Measurements from ENCODE around the gene TMEM115.

TMEM115 gene, protein sequence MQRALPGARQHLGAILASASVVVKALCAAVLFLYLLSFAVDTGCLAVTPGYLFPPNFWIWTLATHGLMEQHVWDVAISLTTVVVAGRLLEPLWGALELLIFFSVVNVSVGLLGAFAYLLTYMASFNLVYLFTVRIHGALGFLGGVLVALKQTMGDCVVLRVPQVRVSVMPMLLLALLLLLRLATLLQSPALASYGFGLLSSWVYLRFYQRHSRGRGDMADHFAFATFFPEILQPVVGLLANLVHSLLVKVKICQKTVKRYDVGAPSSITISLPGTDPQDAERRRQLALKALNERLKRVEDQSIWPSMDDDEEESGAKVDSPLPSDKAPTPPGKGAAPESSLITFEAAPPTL

DNA sequence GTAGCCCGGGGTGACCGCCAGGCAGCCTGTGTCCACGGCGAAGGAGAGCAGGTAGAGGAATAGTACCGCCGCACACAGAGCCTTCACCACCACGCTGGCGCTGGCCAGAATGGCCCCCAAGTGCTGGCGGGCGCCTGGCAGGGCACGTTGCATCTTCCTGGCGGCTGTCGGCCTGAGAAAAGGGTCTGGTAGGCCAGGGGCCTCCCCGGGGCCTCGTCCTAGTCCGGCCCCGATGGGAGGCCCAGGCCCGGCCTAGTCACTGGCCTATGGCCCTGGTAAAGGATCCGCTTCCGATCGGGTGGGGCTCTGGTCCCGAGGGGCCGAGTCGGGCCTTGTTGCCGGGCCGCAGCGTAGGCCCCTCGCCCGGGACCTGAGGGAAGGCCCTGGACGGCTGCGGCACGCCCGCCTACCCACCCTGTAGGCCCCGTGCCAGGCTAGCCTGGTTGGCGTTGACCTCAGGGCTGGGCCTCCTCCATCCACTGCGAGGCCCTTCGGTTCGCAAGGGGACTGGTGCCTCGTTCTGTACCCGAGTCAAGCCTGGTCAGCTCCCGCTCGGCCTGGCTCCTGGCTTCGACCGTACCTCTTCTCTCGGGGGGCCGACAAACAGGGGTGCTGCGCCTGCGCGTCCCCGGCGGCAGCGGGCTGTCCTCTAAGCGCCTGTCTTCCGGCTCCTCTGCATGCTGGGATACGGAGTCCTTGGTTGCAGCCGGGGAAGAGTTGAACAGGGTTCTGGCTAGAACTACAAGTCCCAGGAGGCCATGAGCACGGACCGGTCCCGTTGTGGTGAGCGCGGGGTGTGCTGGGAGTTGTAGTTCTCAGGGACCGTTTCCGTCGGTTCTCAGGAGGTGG, at the start of gene TMEM115:
Gene TMEM115 (minus strand): TSS at position 611 of the 849 bp plus-strand sequence. CDS start 458 bp downstream, at position 153.
- peak; percentile 96 for DNase-seq

DNA sequence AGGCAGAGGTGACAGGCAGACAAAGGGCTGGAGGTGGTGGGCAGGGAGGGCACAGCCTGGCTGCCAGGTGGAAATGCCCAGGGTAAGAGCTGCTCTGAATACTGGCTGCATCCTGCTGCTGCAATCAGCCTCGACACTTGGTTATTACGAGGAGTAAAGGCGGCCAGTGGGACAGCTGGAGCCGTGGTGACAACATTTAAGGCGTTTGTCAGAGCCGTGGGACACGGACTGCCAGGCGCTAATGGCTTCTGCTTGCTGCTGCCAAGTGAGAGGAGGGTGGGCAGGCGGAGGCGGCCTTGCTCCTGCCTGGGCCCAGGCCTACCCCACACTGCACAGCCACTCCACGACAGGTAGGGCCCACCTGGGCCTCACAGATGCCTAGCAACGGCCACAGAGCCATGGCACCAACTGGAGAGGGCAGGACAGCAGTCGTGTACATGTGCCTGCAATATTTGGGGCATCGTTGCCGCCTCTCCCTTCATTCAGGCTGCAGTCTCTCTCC, 49.2 kb upstream of the TMEM115 start:
- DNase-seq = no peak

DNA sequence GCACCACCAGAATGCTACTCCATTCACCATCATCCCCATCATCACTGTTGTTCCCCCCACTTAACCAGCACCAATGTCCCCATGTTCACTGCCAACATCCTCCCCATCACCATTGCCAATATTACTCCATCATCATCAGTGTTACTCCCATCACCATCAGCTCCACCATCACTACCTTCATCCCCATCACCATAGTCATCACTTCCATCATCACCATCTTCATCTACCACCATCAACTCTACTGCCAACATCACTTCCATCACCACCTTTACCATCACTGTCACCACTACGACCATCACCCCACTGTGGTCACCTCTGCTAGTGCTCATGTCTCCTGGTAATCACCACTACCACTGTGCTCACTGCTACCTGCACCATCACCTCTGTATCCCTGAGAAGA, 47.2 kb upstream of the TMEM115 start:
- no peak for DNase-seq

- no peak for DNase-seq
These were observed 45.9 kb upstream of the TMEM115 start for GRCh38 chr3:50405249-50405648.

- DNase-seq = peak; percentile 24
These were observed 42.8 kb upstream of the TMEM115 start for GRCh38 chr3:50401978-50402595.

DNA sequence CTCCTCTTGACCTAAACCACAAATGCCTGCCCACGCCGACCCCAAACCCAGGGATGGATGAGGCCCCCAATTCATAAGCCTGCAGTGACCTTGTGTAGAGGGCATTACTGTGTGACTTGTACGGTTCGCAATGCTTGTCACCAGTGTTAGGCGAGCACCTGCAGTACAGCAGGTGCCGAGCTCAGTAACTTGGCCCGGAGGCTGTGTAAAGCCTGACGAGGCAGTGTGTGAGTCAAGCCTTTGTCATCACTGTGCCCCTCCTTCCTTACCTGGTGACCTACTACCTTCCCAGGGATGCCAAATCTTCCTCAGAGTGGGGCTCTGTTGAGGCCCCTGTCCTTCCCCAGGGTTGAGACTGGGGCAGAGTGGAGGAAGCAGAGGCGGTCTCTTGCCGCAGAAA, 37.2 kb upstream of the TMEM115 start:
- peak; percentile 13 for DNase-seq

DNA sequence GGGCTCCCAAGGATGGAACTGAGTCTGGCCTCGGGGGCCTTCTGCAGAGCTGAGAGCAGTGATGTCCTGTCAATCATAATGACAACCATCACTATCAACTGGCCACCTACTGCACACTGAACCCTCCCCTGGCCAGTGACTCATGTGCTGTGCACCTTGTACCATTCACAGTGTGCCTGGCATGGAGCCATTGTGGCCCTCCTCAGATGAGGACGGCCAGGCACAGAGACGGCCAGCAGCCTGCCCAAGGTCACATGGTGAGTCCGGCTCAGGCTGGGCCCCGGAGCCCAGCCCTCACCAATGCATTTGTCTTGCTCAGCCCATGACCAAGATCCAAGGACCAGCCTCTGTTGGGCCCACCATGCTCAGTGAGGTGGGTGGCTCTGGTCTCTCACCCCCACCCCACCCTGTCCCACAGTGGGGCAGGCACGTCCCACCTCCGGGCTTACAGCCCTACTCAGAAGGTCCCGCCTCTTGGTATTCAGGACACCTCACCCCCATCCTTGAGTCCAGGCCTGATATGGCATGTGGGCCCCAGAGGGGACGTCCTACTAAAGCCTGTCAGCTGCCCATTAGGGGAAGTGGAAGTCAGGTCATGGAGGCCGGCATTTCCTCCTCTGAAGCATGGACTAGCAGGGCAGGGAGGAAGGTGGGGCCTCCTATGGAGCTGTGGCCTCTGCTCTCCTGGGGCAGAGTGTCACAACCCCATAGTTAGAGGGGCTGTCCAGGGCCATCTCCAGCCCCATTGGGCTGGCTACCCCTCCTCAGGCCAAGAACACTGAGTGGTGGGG, 35.9 kb upstream of the TMEM115 start:
- DNase-seq = no peak

GRCh38 chr3:50393061-50393460, 33.7 kb upstream of the TMEM115 start:
- DNase-seq = no peak

DNA sequence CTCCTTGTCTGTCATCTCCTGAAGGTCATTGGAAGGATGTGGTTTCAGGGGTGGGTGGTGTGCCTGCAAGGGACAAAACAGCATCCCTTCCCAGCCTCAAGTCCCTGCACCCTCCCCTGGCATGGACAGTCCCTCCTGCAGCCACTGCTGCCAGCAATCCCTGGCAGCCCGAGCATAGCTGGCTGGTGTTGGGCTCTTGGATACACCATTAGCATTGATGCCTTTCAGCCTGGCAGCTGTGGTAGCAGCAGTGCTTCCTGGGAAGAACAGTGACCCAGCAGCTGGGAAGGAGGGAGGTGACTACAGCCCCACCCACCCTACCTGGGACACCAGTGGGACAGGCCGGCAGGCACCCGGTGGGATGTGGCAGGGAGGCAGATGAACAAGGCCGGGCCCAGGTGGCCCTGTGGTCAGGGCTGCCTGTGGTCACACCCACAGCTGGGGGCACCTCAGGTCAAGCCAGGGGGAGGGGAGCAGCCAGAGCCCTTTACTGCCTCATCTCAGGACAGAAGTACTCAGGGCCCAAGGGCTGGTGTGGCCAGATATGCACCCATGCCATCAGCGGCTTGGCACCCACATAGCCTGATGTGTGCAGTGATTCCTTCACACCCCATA, 32.9 kb upstream of the TMEM115 start:
- no peak for DNase-seq

- DNase-seq = no peak
These were observed 31.3 kb upstream of the TMEM115 start for GRCh38 chr3:50390508-50391224.

GRCh38 chr3:50389414-50389767, 30.1 kb upstream of the TMEM115 start:
- no peak for DNase-seq

GRCh38 chr3:50388720-50389413, 29.5 kb upstream of the TMEM115 start:
- DNase-seq = no peak

DNA sequence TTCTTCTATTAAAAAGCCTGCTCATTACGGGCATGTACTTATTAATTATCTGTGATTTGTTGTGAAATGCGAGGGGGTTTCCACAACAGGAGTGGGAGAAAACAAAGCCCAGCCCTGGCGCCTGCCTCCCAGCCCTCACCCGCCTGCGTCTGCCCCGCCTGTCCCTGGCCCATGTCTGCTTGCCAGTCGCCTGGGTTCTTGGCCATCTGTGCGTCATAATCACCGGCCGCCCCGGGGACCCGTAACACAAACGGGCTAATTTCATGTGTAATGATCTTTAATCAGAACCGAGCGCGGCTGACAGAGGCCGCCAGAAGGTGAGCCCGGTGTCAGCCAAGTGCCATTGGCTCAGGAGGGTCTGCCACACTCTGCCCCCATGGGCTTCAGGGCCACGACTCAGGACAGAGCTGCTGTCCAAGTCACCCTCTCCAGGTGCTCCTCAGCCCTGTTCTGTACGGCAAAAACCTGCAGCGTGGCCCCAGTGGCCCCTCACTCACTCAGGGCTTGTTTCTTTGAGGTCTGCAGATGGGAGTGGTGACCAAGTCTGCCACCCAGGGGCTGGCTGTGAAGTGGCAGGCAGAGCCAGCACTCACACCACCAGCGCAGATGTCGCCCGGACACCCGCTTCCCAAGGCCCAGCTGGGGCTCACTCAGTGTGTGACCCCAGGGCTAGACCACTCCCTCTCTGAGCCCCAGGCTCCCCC, 28.8 kb upstream of the TMEM115 start:
- DNase-seq = peak; percentile 49

GRCh38 chr3:50385754-50386153, 26.4 kb upstream of the TMEM115 start:
- DNase-seq = no peak

DNA sequence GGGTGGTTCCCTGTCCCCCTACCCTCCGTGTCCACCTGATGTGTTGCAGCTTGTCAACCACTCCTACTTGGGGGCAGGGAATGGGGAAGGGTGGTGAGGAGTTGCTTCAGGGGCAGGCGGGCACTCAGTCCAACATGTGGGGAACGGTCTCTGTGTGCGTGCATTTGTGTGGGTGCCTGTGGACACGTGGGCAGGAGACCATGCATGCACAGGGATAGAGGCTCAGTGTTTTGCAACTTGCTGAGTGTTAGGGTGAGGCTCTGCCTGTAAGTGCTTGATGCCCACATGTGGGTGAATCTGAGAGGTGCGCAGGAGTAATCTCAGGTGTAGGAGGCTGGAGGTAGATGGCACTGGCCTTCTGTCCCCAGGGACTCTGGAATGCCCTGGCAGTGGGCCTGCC, 24.4 kb upstream of the TMEM115 start:
- DNase-seq = no peak

- DNase-seq = no peak
These were observed 23.4 kb upstream of the TMEM115 start for GRCh38 chr3:50382722-50383121.

- peak; percentile 85 for DNase-seq
These were observed 22.1 kb upstream of the TMEM115 start for GRCh38 chr3:50381383-50381782.

GRCh38 chr3:50380405-50381085, 21.2 kb upstream of the TMEM115 start:
- no peak for DNase-seq

DNA sequence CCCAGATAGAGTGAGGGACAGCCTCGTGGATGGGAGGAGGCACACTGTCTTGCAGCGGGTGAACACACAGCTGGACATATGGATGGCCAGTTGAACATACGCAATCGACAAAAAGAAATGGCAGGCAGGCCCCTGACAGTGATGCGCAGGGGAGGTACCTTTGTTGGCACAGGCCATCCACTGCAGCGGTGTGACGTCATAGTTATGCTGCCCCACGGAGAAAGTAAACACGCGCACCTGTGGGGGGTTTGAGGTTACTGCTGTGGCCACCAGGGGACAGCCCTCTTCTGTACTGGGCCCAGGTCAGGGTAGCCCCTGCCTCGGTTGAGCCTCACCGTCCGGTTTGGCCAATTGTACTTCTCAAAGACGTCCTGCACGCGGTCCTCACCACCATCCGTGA, 19.4 kb upstream of the TMEM115 start:
- DNase-seq = peak; percentile 9

- no peak for DNase-seq
These were observed 18.7 kb upstream of the TMEM115 start for GRCh38 chr3:50378024-50378423.

Data from NCI-H146 (cell line).